IMR-90 (cell line): Measurements from ENCODE around the gene PTPRN2. TPM values are rescaled to one million over a fixed set of nuclear protein-coding genes. Genes with fewer than 3 reads are reported as not detected.

Experiments
- ATAC-seq: fragments of 200-7000 bp; cut with Tn5 transposase; 2 replicates; pipeline ENCODE4 v1.9.1; 2020; ENCODE audit warnings: low read depth, mild to moderate bottlenecking, moderate library complexity
- BruUV-seq: library from RNA; stranded (reverse); fragments of 400-500 nt; replicated peaks from 2 replicates; lab custom pipeline; 2021; lab: Mats Ljungman, UMichigan
- CTCF ChIA-PET: fragments of 300-600 bp; formaldehyde crosslinking; extraction: SDS; loops from one replicate; lab custom pipeline; 2021; ENCODE audit warnings: antibody characterized with exemption; lab: Yijun Ruan, JAX
- POLR2A ChIA-PET: fragments of 300-600 bp; sonication (Branson Sonifier 250); formaldehyde crosslinking; loops from one replicate; lab custom pipeline; 2022; ENCODE audit warnings: antibody characterized with exemption; ENCODE audit not compliant: unreplicated experiment; lab: Charles Lee
- DNase-seq: peaks from one replicate; pipeline ENCODE4 v3.0.0; 2013
- H2AFZ ChIP-seq: replicated peaks from 2 replicates; pipeline ENCODE3; 2013; ENCODE audit warnings: low read length, mild to moderate bottlenecking; ENCODE audit not compliant: poor library complexity
- H2AK5ac ChIP-seq: 2 replicates; pipeline ENCODE4 v1.6.1; 2013; ENCODE audit warnings: low read depth, low read length, inconsistent platforms
- H2AK9ac ChIP-seq: replicated peaks from 2 replicates; pipeline ENCODE3; 2013; ENCODE audit warnings: mild to moderate bottlenecking, low read depth, low read length, moderate library complexity; ENCODE audit not compliant: poor library complexity
- H2BK120ac ChIP-seq: 2 replicates; pipeline ENCODE4 v1.6.1; 2013; ENCODE audit warnings: low read depth, low read length, inconsistent platforms
- H2BK15ac ChIP-seq: 3 replicates; pipeline ENCODE4 v1.6.1; 2013; ENCODE audit warnings: low read depth, low read length, inconsistent platforms
- H2BK20ac ChIP-seq: 2 replicates; pipeline ENCODE4 v1.6.1; 2013; ENCODE audit warnings: low read depth, mild to moderate bottlenecking, inconsistent platforms, low read length, moderate library complexity
- H2BK5ac ChIP-seq: 2 replicates; pipeline ENCODE4 v1.6.1; 2013; ENCODE audit warnings: mild to moderate bottlenecking, low read depth, low read length, inconsistent platforms; ENCODE audit not compliant: poor library complexity, severe bottlenecking
- H3K14ac ChIP-seq: replicated peaks from 2 replicates; pipeline ENCODE4 v1.6.1; 2013; ENCODE audit warnings: low read depth, low read length, inconsistent platforms
- H3K18ac ChIP-seq: 2 replicates; pipeline ENCODE4 v1.6.1; 2013; ENCODE audit warnings: low read depth, low read length, control low read depth
- H3K23ac ChIP-seq: 2 replicates; pipeline ENCODE4 v1.6.1; 2013; ENCODE audit warnings: low read depth, low read length, inconsistent platforms
- H3K27ac ChIP-seq: 2 replicates; pipeline ENCODE4 v1.5.1; 2013; ENCODE audit warnings: mild to moderate bottlenecking, control low read depth, low read length; ENCODE audit not compliant: insufficient read depth
- H3K27me3 ChIP-seq: 2 replicates; pipeline ENCODE4 v1.6.1; 2013; ENCODE audit warnings: low read length; ENCODE audit not compliant: control insufficient read depth, insufficient read depth
- H3K36me3 ChIP-seq: 2 replicates; pipeline ENCODE4 v1.6.1; 2013; ENCODE audit warnings: low read length, mixed read lengths; ENCODE audit not compliant: control insufficient read depth, insufficient read depth
- H3K4ac ChIP-seq: 2 replicates; pipeline ENCODE4 v1.6.1; 2013; ENCODE audit warnings: low read depth, low read length, inconsistent platforms
- H3K4me1 ChIP-seq: 2 replicates; pipeline ENCODE4 v1.6.1; 2013; ENCODE audit warnings: low read length, mixed read lengths; ENCODE audit not compliant: control insufficient read depth, insufficient read depth
- H3K4me2 ChIP-seq: 2 replicates; pipeline ENCODE4 v1.6.1; 2013; ENCODE audit warnings: low read depth, mild to moderate bottlenecking, control low read depth, low read length, moderate library complexity
- H3K4me3 ChIP-seq: 2 replicates; pipeline ENCODE4 v1.5.1; 2013; ENCODE audit warnings: low read depth, mild to moderate bottlenecking, control low read depth, low read length, moderate library complexity; ENCODE audit not compliant: insufficient read depth
- H3K56ac ChIP-seq: 2 replicates; pipeline ENCODE4 v1.6.1; 2013; ENCODE audit warnings: low read length, inconsistent platforms; ENCODE audit not compliant: insufficient read depth; ENCODE audit errors: extremely low read depth
- H3K79me1 ChIP-seq, 2 experiments: 2 replicates each; pipeline ENCODE4 v1.6.1; 2013; ENCODE audit warnings: low read length in 2 of 2, inconsistent platforms in 1 of 2, low read depth in 1 of 2
- H3K9ac ChIP-seq: 2 replicates; pipeline ENCODE4 v1.6.1; 2013; ENCODE audit warnings: low read depth, low read length, control low read depth
- H3K9me1 ChIP-seq: 2 replicates; pipeline ENCODE4 v1.6.1; 2013; ENCODE audit warnings: low read length, inconsistent platforms; ENCODE audit not compliant: insufficient read depth
- H3K9me3 ChIP-seq: 2 replicates; pipeline ENCODE4 v1.6.1; 2013; ENCODE audit warnings: low read length; ENCODE audit not compliant: control insufficient read depth, insufficient read depth
- H4K20me1 ChIP-seq: 2 replicates; pipeline ENCODE4 v1.6.1; 2013; ENCODE audit warnings: low read length, inconsistent platforms; ENCODE audit not compliant: insufficient read depth
- H4K5ac ChIP-seq: 2 replicates; pipeline ENCODE4 v1.6.1; 2013; ENCODE audit warnings: mild to moderate bottlenecking, low read depth, low read length, control low read depth
- H4K8ac ChIP-seq, 2 experiments: 2 replicates each; pipeline ENCODE4 v1.6.1; 2013; ENCODE audit warnings: low read depth in 2 of 2, low read length in 2 of 2, control low read depth in 1 of 2, inconsistent platforms in 1 of 2
- H4K91ac ChIP-seq: 2 replicates; pipeline ENCODE4 v1.6.1; 2013; ENCODE audit warnings: low read depth, low read length, inconsistent platforms; ENCODE audit not compliant: insufficient read depth
- BHLHE40 ChIP-seq: fragments of 150-350 bp; IDR thresholded peaks from 2 replicates; pipeline ENCODE4 v1.6.1; 2016; ENCODE audit warnings: mild to moderate bottlenecking, low read depth, low read length
- CHD1 ChIP-seq: IDR thresholded peaks from 2 replicates; pipeline ENCODE4 v1.6.1; 2012; ENCODE audit warnings: low read depth, low read length, improper control_type of control experiment
- FOS ChIP-seq: fragments of 150-350 bp; IDR thresholded peaks from 2 replicates; pipeline ENCODE4 v1.6.1; 2016; ENCODE audit warnings: low read depth, low read length
- MAFK ChIP-seq: IDR thresholded peaks from 2 replicates; pipeline ENCODE4 v1.6.1; 2012; ENCODE audit warnings: low read depth, low read length, improper control_type of control experiment
- MAZ ChIP-seq: IDR thresholded peaks from 2 replicates; pipeline ENCODE4 v1.6.1; 2012; ENCODE audit warnings: low read depth, mild to moderate bottlenecking, low read length, improper control_type of control experiment, moderate library complexity, borderline replicate concordance
- MXI1 ChIP-seq: IDR thresholded peaks from 2 replicates; pipeline ENCODE4 v1.6.1; 2012; ENCODE audit warnings: low read depth, mild to moderate bottlenecking, low read length, moderate library complexity, borderline replicate concordance
- NFE2L2 ChIP-seq: fragments of 150-350 bp; IDR thresholded peaks from 2 replicates; pipeline ENCODE4 v1.6.1; 2016; ENCODE audit warnings: low read depth, mild to moderate bottlenecking, low read length
- POLR2A ChIP-seq: IDR thresholded peaks from 2 replicates; pipeline ENCODE4 v1.6.1; 2012; ENCODE audit warnings: mild to moderate bottlenecking, low read depth, low read length
- RAD21 ChIP-seq: IDR thresholded peaks from 2 replicates; pipeline ENCODE4 v1.6.1; 2012; ENCODE audit warnings: low read length, improper control_type of control experiment
- RCOR1 ChIP-seq: IDR thresholded peaks from 2 replicates; pipeline ENCODE4 v1.6.1; 2012; ENCODE audit warnings: mild to moderate bottlenecking, low read length, improper control_type of control experiment; ENCODE audit not compliant: insufficient replicate concordance
- RFX5 ChIP-seq: IDR thresholded peaks from 2 replicates; pipeline ENCODE4 v1.8.0; 2012; ENCODE audit warnings: low read depth, mild to moderate bottlenecking, low read length, moderate library complexity
- SMC3 ChIP-seq: fragments of 150-350 bp; IDR thresholded peaks from 2 replicates; pipeline ENCODE4 v1.6.1; 2016; ENCODE audit warnings: low read depth, mild to moderate bottlenecking, antibody characterized with exemption, low read length, moderate library complexity
- WGBS, 2 experiments: methylation state at CpG; one replicate each; pipeline versions ENCODE4 v1.1.5 to v1.1.7; 2013; ENCODE audit warnings: missing lambda C conversion rate in 2 of 2; ENCODE audit not compliant: insufficient read length in 1 of 2; ENCODE audit errors: extremely low coverage in 2 of 2; 5-methylcytosine and 5-hydroxymethylcytosine counted together
- dilution Hi-C: fragments of 300-500 bp; cut with HindIII; formaldehyde crosslinking; loops from one replicate; pipeline ENCODE4 v1.14.3; 2018; ENCODE audit warnings: low sequenced_read_pairs; ENCODE audit not compliant: unreplicated experiment
- in situ Hi-C: fragments of 300-500 bp; cut with MboI; formaldehyde crosslinking; loops from 3 replicates; pipeline ENCODE4 v1.14.3; 2019; ENCODE audit warnings: low sequenced_read_pairs, inconsistent platforms, mixed read lengths
- intact Hi-C: fragments of 100-400 bp; cut with micrococcal nuclease; formaldehyde crosslinking; loops from 2 replicates; pipeline ENCODE4 v1.10.0; 2022
- polyA plus RNA-seq, 3 experiments: library from polyadenylated mRNA; depleted of rRNA; stranded (reverse); fragments of >200 nt; gene quantifications; 2 replicates each; pipeline ENCODE4 v1.2.3, GENCODE V29; 2012; ENCODE audit warnings: low replicate concordance in 1 of 3
- total RNA-seq: library from RNA; depleted of rRNA; stranded (reverse); fragments of >200 nt; gene quantifications from 2 replicates; pipeline ENCODE4 v1.2.3, GENCODE V29; 2012
- TF ChIP-seq, protein P1 (sequence below): conservative IDR thresholded peaks from 2 replicates; pipeline ENCODE4 v1.5.1; 2012; ENCODE audit warnings: mild to moderate bottlenecking, low read depth, low read length, improper control_type of control experiment

The PTPRN2 gene
- total and polyA plus RNA-seq, 2 of the 4 experiments (the other 2 are of a cell fraction) = 0.03 TPM; not detected in 1

- no peak for TF ChIP-seq MAZ
Measured at GRCh38 chr7:158324397-158325360, 262.9 kb downstream of the PTPRN2 start (continued).

GRCh38 chr7:158323741-158324396 lies 263.8 kb downstream of the PTPRN2 start:
- H3K4me1 ChIP-seq = no peaks in the 10 kb centered on the region
- no peak overlapping the region for H3K18ac ChIP-seq
- intact Hi-C loops (no loop called here), in situ Hi-C loops (no loop called here), dilution Hi-C loops (no loop called here)
- H3K4ac ChIP-seq = no peak overlapping the region
- no TSS peak for BruUV-seq
- no peak overlapping the region for H2AK9ac ChIP-seq
- no peak overlapping the region for H2AK5ac ChIP-seq
- no peak overlapping the region for H4K5ac ChIP-seq
- H2AFZ ChIP-seq = no peak overlapping the region
- no peaks in the 10 kb centered on the region for H3K36me3 ChIP-seq
- no peak overlapping the region for H2BK20ac ChIP-seq
- H2BK5ac ChIP-seq = no peak overlapping the region
- no peak overlapping the region for H3K14ac ChIP-seq
- no peak overlapping the region for H4K8ac ChIP-seq
- H2BK15ac ChIP-seq = no peak overlapping the region
- DNase-seq (no peak), ATAC-seq (no peak)
- no peak overlapping the region for H3K27ac ChIP-seq
- H3K23ac ChIP-seq = no peak overlapping the region
- H3K4me3 ChIP-seq = no peak overlapping the region
- WGBS, 2 experiments = 64% methylated on average over 7 of the region's 21 CpGs; no CpG with 5 or more reads in 1 of the 2 experiments
- ChIA-PET CTCF (no interaction called here), POLR2A (no interaction called here)
- H2BK120ac ChIP-seq = no peak overlapping the region
- H3K9me1 ChIP-seq = no peaks in the 10 kb centered on the region
- H3K9me3 ChIP-seq = peaks cover 75% of the 10 kb centered on the region
- no peaks in the 10 kb centered on the region for H4K20me1 ChIP-seq
- H3K4me2 ChIP-seq = no peak overlapping the region
- H3K9ac ChIP-seq = no peak overlapping the region
- no peak overlapping the region for H3K56ac ChIP-seq
- no peaks in the 10 kb centered on the region for H3K79me1 ChIP-seq
- no peak overlapping the region for H4K91ac ChIP-seq
- H3K27me3 ChIP-seq = no peaks in the 10 kb centered on the region
- TF ChIP-seq BHLHE40 (no peak), MAZ (no peak), MAFK (no peak), FOS (no peak), POLR2A (no peak), SMC3 (no peak), CHD1 (no peak), NFE2L2 (no peak), RFX5 (no peak), RCOR1 (no peak), MXI1 (no peak), RAD21 (no peak)
- TF ChIP-seq, protein P1, sequence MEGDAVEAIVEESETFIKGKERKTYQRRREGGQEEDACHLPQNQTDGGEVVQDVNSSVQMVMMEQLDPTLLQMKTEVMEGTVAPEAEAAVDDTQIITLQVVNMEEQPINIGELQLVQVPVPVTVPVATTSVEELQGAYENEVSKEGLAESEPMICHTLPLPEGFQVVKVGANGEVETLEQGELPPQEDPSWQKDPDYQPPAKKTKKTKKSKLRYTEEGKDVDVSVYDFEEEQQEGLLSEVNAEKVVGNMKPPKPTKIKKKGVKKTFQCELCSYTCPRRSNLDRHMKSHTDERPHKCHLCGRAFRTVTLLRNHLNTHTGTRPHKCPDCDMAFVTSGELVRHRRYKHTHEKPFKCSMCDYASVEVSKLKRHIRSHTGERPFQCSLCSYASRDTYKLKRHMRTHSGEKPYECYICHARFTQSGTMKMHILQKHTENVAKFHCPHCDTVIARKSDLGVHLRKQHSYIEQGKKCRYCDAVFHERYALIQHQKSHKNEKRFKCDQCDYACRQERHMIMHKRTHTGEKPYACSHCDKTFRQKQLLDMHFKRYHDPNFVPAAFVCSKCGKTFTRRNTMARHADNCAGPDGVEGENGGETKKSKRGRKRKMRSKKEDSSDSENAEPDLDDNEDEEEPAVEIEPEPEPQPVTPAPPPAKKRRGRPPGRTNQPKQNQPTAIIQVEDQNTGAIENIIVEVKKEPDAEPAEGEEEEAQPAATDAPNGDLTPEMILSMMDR = no peak
